Right lobe of liver (tissue), 6 donors: ENCODE measurements around the gene TEAD2. TPM values are rescaled to one million over a fixed set of nuclear protein-coding genes. Genes with fewer than 3 reads are reported as not detected.

ENCODE experiments used
- ATAC-seq, 4 donors: fragments of 200-7000 bp; cut with Tn5 transposase; one replicate each; pipeline ENCODE4 v1.9.1; 2020; ENCODE audit warnings: mild to moderate bottlenecking in 4 of 4, moderate library complexity in 4 of 4
- DNase-seq, 3 donors: peaks; one replicate each; pipeline ENCODE4 v3.0.0-alpha.2; 2020
- H3K27ac ChIP-seq, 3 donors: fragments of 200-600 bp; one replicate each; pipeline ENCODE4 v1.8.0; 2022
- H3K27me3 ChIP-seq, 2 donors: fragments of 200-600 bp; one replicate each; pipeline ENCODE4 v1.8.0; 2022
- H3K36me3 ChIP-seq, 4 donors: fragments of 200-600 bp; sonication (generic) in 1 of 4; one replicate each; pipeline versions ENCODE4 v1.5.1 to v1.8.0; 2017 to 2022; ENCODE audit warnings: control low read depth in 1 of 4
- H3K4me1 ChIP-seq, 4 donors: fragments of 200-600 bp; sonication (generic) in 1 of 4; one replicate each; pipeline versions ENCODE4 v1.5.1 to v1.8.0; 2017 to 2022; ENCODE audit warnings: control low read depth in 1 of 4
- H3K4me3 ChIP-seq, 3 donors: fragments of 200-600 bp; one replicate each; pipeline ENCODE4 v1.8.0; 2022
- H3K9me3 ChIP-seq, 4 donors: fragments of 200-600 bp; sonication (generic) in 1 of 4; one replicate each; pipeline versions ENCODE4 v1.5.1 to v1.8.0; 2017 to 2022; ENCODE audit warnings: control low read depth in 1 of 4
- CTCF ChIP-seq, 4 donors: fragments of 200-600 bp in 3 of 4; fragments of 450-650 bp in 1 of 4; IDR thresholded peaks; one replicate each; pipeline versions ENCODE4 v1.5.1 to v1.8.0; 2016 to 2022; ENCODE audit warnings: antibody characterized with exemption in 4 of 4, mild to moderate bottlenecking in 2 of 4
- POLR2A ChIP-seq: fragments of 450-650 bp; IDR thresholded peaks from one replicate; pipeline ENCODE4 v1.6.1; 2017; ENCODE audit warnings: antibody characterized with exemption, mild to moderate bottlenecking
- WGBS: methylation state at CpG from one replicate; pipeline ENCODE4 v1.1.6; 2018; ENCODE audit warnings: low coverage, low lambda C conversion rate; ENCODE audit not compliant: insufficient coverage; ENCODE audit errors: missing lambda C conversion rate; 5-methylcytosine and 5-hydroxymethylcytosine counted together
- intact Hi-C, 2 donors: fragments of 100-400 bp; cut with DNase I; formaldehyde crosslinking; loops; one replicate each; pipeline versions ENCODE4 v1.11.2 to v1.14.1; 2022
- microRNA-seq, 2 donors: library from miRNA; unstranded; fragments of <30 nt; microRNA quantifications; one replicate each; pipeline ENCODE4, GENCODE V29; 2019 to 2020
- small RNA-seq, 2 experiments: library from RNA; depleted of rRNA; stranded (forward); fragments of <200 nt; gene quantifications; one replicate each; pipeline ENCODE3, GENCODE V24; 2016
- total RNA-seq, 6 experiments: library from RNA; depleted of rRNA in 2 of 6; stranded (reverse); fragments of >200 nt in 2 of 6; fragmentation: NEBNext Ultra II Directional in 3 of 6; extraction: Animal tissue kit (Norgen Biotek cat#: 25700) in 3 of 6; gene quantifications; one replicate each; pipeline versions ENCODE4 v1.1.0 to v1.2.4, GENCODE V29; 2016 to 2023
- donor health status: DM: no; HTN: yes; CAD: no.
- donor health status: DM: no; HTN: no; CAD: no.
- donor health status: DM: no; HTN: no; CAD: no.
- donor health status: DM: no; HTN: yes; CAD: no.
- donor health status: DM: no; HTN: yes; CAD: no.

The TEAD2 gene
- total RNA-seq, 6 experiments from 2014 or later = 3.3 to 8.9 (median 5.3) TPM

- TF ChIP-seq CTCF (IDR thresholded peaks at IDR 0.05) (no peak), POLR2A (no peak)
- no peaks in the 10 kb centered on the region for H3K9me3 ChIP-seq
- H3K27ac ChIP-seq = no peak overlapping the region
- intact Hi-C loops = no loop called here
- H3K27me3 ChIP-seq = no peaks in the 10 kb centered on the region
- DNase-seq (no peak), ATAC-seq (no peak)
- 85% methylated on average over 3 of the region's 3 CpGs for WGBS
- no peaks in the 10 kb centered on the region for H3K36me3 ChIP-seq
- no peak overlapping the region for H3K4me3 ChIP-seq
- H3K4me1 ChIP-seq = peaks cover 0 to 6% (median 0%) of the 10 kb centered on the region in 4 donors
Observed at GRCh38 chr19:49297403-49297802, 64.8 kb downstream of the TEAD2 start.

GRCh38 chr19:49295208-49295880 lies 66.9 kb downstream of the TEAD2 start:
- Histone ChIP-seq H3K27ac (no peak overlapping the region), H3K36me3 (no peaks in the 10 kb centered on the region), H3K27me3 (no peaks in the 10 kb centered on the region), H3K4me1 (peaks cover 0 to 6% (median 0%) of the 10 kb centered on the region in 4 donors), H3K9me3 (no peaks in the 10 kb centered on the region), H3K4me3 (no peak overlapping the region)
- TF ChIP-seq CTCF (IDR thresholded peaks at IDR 0.05) (no peak), POLR2A (no peak)
- intact Hi-C loops = no loop called here
- ATAC-seq = peak in 3 of 4 donors; percentile 33 to 68 (median 60)
- no peak for DNase-seq
- 42% methylated on average over 8 of the region's 8 CpGs for WGBS

GRCh38 chr19:49294401-49294800 lies 67.8 kb downstream of the TEAD2 start:
- Histone ChIP-seq H3K36me3 (no peaks in the 10 kb centered on the region), H3K27me3 (no peaks in the 10 kb centered on the region), H3K27ac (no peak overlapping the region), H3K4me1 (peaks cover 0 to 6% (median 0%) of the 10 kb centered on the region in 4 donors), H3K4me3 (no peak overlapping the region), H3K9me3 (no peaks in the 10 kb centered on the region)
- DNase-seq (no peak), ATAC-seq (no peak)
- WGBS = 86% methylated on average over 4 of the region's 6 CpGs
- intact Hi-C loops = no loop called here
- TF ChIP-seq POLR2A = no peak

Small RNAs within 50 kb of the gene (microRNA-seq; reads per million reads assigned to microRNA genes)
- 0 reads per million in 2 donors for gene MIR4324

Small RNAs within 50 kb of the gene (small RNA-seq; reads per million reads assigned to genes)
- 0 reads per million in 2 experiments for gene MIR4324

Other genes with a start within 250 kb of the TEAD2 start
- 1 to 10 TPM; 1.5 to 4.3 (median 2.4) TPM for gene LIN7B, start 248.0 kb downstream of the TEAD2 start, total RNA-seq
- gene C19orf73, start 243.3 kb downstream of the TEAD2 start, total RNA-seq = 1 to 10 TPM in 5 of 6 experiments, under 1 TPM in 1; 0.73 to 8.1 (median 1.5) TPM
- 1 to 10 TPM; 1.8 to 6.6 (median 3.1) TPM for gene PPFIA3, start 242.9 kb downstream of the TEAD2 start, total RNA-seq
- under 1 TPM in 4 of 6 experiments, not detected in 2; 0.18 to 0.68 (median 0.19) TPM for gene HRC, start 207.0 kb downstream of the TEAD2 start, total RNA-seq
- gene TRPM4, start 204.6 kb downstream of the TEAD2 start, total RNA-seq = 10 to 100 TPM in 5 of 6 experiments, 1 to 10 TPM in 1; 9.2 to 31.1 (median 14.3) TPM
- gene SLC6A16, start 37.2 kb downstream of the TEAD2 start, total RNA-seq = 1 to 10 TPM in 4 of 6 experiments, under 1 TPM in 2; 0.25 to 4.6 (median 2.4) TPM
- 1 to 10 TPM; 1.1 to 5.0 (median 3.5) TPM for gene CD37, start 27.0 kb downstream of the TEAD2 start, total RNA-seq
- gene DKKL1, start 1.5 kb upstream of the TEAD2 start, total RNA-seq = not detected
- gene KASH5, start 25.8 kb upstream of the TEAD2 start, total RNA-seq = under 1 TPM in 1 of 6 experiments, not detected in 5; 0.32 TPM
- not detected for gene PTH2, start 61.0 kb upstream of the TEAD2 start, total RNA-seq
- gene GFY, start 63.0 kb upstream of the TEAD2 start, total RNA-seq = not detected
- under 1 TPM in 1 of 6 experiments, not detected in 5; 0.13 TPM for gene SLC17A7, start 79.1 kb upstream of the TEAD2 start, total RNA-seq
- gene PIH1D1, start 89.4 kb upstream of the TEAD2 start, total RNA-seq = 10 to 100 TPM; 37.4 to 57.7 (median 43.4) TPM
- 10 to 100 TPM; 14.4 to 29.6 (median 19.8) TPM for gene ALDH16A1, start 90.8 kb upstream of the TEAD2 start, total RNA-seq
- gene FLT3LG, start 111.8 kb upstream of the TEAD2 start, total RNA-seq = 1 to 10 TPM in 5 of 6 experiments, under 1 TPM in 1; 0.80 to 4.4 (median 2.3) TPM
- gene RPL13A, start 125.2 kb upstream of the TEAD2 start, total RNA-seq = 100 to 1,000 TPM; 675 to 992 (median 801) TPM
- gene RPS11, start 134.0 kb upstream of the TEAD2 start, total RNA-seq = 1,000 to 10,000 TPM in 2 of 6 experiments, 100 to 1,000 TPM in 4; 417 to 1,739 (median 617) TPM
- 100 to 1,000 TPM; 123 to 335 (median 245) TPM for gene FCGRT, start 150.2 kb upstream of the TEAD2 start, total RNA-seq
- gene RCN3, start 165.6 kb upstream of the TEAD2 start, total RNA-seq = 10 to 100 TPM in 3 of 6 experiments, 1 to 10 TPM in 3; 5.3 to 18.0 (median 10.9) TPM
- gene NOSIP, start 218.1 kb upstream of the TEAD2 start, total RNA-seq = 10 to 100 TPM; 16.2 to 31.9 (median 23.2) TPM
- 1 to 10 TPM; 2.5 to 5.9 (median 3.1) TPM for gene PRRG2, start 218.9 kb upstream of the TEAD2 start, total RNA-seq
- gene PRR12, start 228.8 kb upstream of the TEAD2 start, total RNA-seq = 1 to 10 TPM; 4.0 to 8.5 (median 5.5) TPM